AG04449 (cell line): ENCODE results near the gene HOXA6.

Experiments used
- CTCF ChIA-PET: fragments of 350-600 bp; formaldehyde crosslinking; extraction: SDS; loops from one replicate; lab custom pipeline; 2021; ENCODE audit warnings: antibody characterized with exemption; lab: Yijun Ruan, JAX
- POLR2A ChIA-PET: fragments of 400-600, 350-600 bp; formaldehyde crosslinking; extraction: SDS; loops from one replicate; lab custom pipeline; 2020; ENCODE audit warnings: antibody characterized with exemption, inconsistent platforms; lab: Yijun Ruan, JAX
- DNase-seq: peaks from one replicate; pipeline ENCODE4 v3.0.0-alpha.2; 2010; ENCODE audit warnings: low read depth, low spot score
- H3K4me3 ChIP-seq: 2 replicates; pipeline ENCODE4 v1.5.1; 2011; ENCODE audit warnings: low read depth, mild to moderate bottlenecking, control low read depth, low read length
- CTCF ChIP-seq: IDR thresholded peaks from one replicate; pipeline ENCODE4 v1.5.1; 2011; ENCODE audit warnings: mild to moderate bottlenecking, moderate library complexity, low read length, control low read depth, inconsistent platforms; ENCODE audit not compliant: insufficient read depth; ENCODE audit errors: missing control alignments

The HOXA6 gene

DNA sequence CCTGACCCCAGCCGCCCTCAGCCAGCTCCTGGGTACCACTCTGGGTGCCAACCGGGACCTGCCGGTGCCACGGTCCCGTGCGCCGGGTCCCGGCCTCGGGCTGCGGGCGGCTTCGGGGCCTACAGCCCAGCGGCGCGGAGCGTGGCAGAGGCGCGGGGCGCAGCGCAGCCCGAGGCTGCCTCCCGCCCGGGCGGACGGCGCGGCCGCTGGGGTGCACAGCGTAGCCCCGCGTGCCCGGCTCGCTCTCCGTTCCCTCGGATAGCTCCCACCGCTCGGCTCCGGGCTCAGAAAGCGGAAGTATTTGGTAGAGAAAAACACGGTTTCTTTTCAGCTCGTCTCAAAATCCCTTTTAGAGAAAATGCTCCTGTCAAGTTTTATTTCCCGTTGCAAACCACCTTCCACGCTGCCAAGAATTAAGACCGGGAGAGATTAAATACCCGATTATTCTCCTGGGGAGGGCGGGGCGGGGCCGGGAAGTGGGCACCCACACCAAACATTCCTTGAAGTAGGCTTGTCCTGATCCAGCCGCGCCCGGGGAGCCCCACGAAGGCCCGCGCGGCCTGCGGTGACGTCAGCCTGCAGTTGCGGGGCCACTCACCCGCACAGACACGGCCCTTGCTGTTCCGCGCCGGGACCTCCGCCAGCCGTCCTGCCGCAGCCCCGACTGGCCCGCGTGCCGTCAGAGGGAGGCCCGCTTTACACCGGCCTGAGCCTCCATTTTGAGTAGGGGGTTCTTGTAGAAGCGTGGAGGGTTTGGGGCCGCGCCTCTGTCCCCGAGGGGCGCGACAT, 45.2 kb upstream of the HOXA6 start:
- no peak for DNase-seq
- H3K4me3 ChIP-seq = no peak overlapping the region
- no peak for TF ChIP-seq CTCF
- ChIA-PET CTCF (interaction anchor here (0.8 to 4.9 kb wide), 6 partner anchors 12 to 904 kb away, joined by 3 to 67 read pairs (median 4); no protein-coding TSS in a partner anchor), POLR2A (no interaction called here)

GRCh38 chr7:27191833-27192545, 44.4 kb upstream of the HOXA6 start:
- ChIA-PET CTCF (interaction anchor here (1.0 to 4.9 kb wide), 4 partner anchors 12 to 581 kb away, joined by 3 to 67 read pairs (median 4); no protein-coding TSS in a partner anchor), POLR2A (no interaction called here)
- H3K4me3 ChIP-seq = no peak overlapping the region
- no peak for TF ChIP-seq CTCF
- DNase-seq = no peak

- POLR2A ChIA-PET = no interaction called here
- CTCF ChIA-PET = interaction anchor here (1.3 to 2.4 kb wide), 4 partner anchors 8 to 905 kb away, joined by 4 to 11 read pairs (median 7); partner anchors contain the start of gene HOXA13
- H3K4me3 ChIP-seq = no peak overlapping the region
- no peak for DNase-seq
- TF ChIP-seq CTCF = no peak
Observed at GRCh38 chr7:27191161-27191731, 43.7 kb upstream of the HOXA6 start.

- DNase-seq = no peak
- TF ChIP-seq CTCF = no peak
- ChIA-PET CTCF (interaction anchor here (1.2 to 2.4 kb wide), 6 partner anchors 8 to 906 kb away, joined by 3 to 11 read pairs (median 6); partner anchors contain the start of gene HOXA13), POLR2A (no interaction called here)
- H3K4me3 ChIP-seq = no peak overlapping the region
Observed at GRCh38 chr7:27189997-27190748, 42.6 kb upstream of the HOXA6 start.

- H3K4me3 ChIP-seq = no peak overlapping the region
- ChIA-PET POLR2A (no interaction called here), CTCF (interaction anchor here (1.2 to 2.4 kb wide), 5 partner anchors 8 to 888 kb away, joined by 3 to 11 read pairs (median 6); partner anchors contain the start of gene HOXA13)
- no peak for TF ChIP-seq CTCF
- DNase-seq = no peak
Observed at GRCh38 chr7:27189295-27189996, 41.9 kb upstream of the HOXA6 start.
